DND-41 (cell line): ENCODE data around the gene RETSAT.

Experiments used
- CTCF ChIP-seq: IDR thresholded peaks from 2 replicates; pipeline ENCODE4 v1.5.1; 2012; ENCODE audit warnings: borderline replicate concordance, low read length, moderate library complexity, mild to moderate bottlenecking; ENCODE audit not compliant: poor library complexity, severe bottlenecking; ENCODE audit errors: extremely low read depth
- EZH2 ChIP-seq: IDR thresholded peaks from 3 replicates; pipeline ENCODE4 v1.6.1; 2012; ENCODE audit warnings: borderline replicate concordance, low read depth, mild to moderate bottlenecking, moderate library complexity, low read length, inconsistent platforms; ENCODE audit not compliant: severe bottlenecking

GRCh38 chr2:85390941-85391669, 36.8 kb upstream of the RETSAT start:
- no peak for TF ChIP-seq EZH2
- peak; percentile 93 for TF ChIP-seq CTCF
